Measurements from ENCODE around the gene MYLK.

Gene MYLK

DNA sequence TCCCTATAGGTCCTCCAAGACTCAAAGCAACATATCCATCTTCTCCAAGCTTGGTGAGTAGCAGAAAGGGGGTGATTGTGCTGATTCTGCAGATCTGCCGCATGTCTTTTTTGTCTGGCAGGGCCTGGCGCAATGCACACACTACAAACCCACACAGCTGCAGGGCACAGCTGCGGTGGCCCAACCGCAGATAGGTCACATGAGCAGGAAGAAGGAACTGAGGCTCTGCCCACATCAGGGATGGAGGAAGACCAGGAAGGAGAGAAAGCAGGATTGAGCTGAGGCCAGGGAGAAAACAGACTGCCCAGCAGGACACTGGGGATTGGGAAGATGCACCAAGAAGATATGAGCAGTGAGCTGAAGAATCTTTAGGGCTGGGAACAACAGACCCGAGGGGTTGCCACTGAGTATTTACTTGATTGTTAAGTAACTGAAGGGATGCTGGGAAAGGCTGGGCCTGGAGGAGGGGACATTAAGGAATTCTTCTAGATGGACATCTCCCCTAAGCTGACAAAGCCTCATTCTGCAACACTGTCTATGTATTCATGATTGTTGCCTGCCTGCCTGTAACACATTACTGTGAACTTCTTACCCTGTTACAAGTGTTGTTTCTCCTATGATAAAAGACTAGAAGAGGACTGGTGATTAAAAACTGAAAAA lies 126.7 kb downstream of the MYLK start:
- Histone ChIP-seq H3K4me3 (ENCODE audit: low read length in 2 of 2) (no peak overlapping the region), H2BK120ac (ENCODE audit: low read depth, low read length) (no peak overlapping the region), H4K8ac (ENCODE audit: low read depth, low read length) (no peak overlapping the region), H2AFZ (ENCODE audit: low read length) (peak overlapping the region; percentile 18), H3K14ac (ENCODE audit: low read length) (no peak overlapping the region), H3K18ac (ENCODE audit: low read length) (peak overlapping the region; percentile 25), H3K27me3 (ENCODE audit: control insufficient read depth in 3 of 3, insufficient read depth in 3 of 3, low read depth in 1 of 3, low read length in 3 of 3) (no peaks in the 10 kb centered on the region), H2BK12ac (ENCODE audit: low read length) (peak overlapping the region; percentile 14), H3K9ac (ENCODE audit: low read depth, low read length, poor library complexity) (no peak overlapping the region), H3K23ac (ENCODE audit: low read depth, low read length, poor library complexity) (no peak overlapping the region), H2AK5ac (ENCODE audit: low read depth, low read length) (no peak overlapping the region), H3K4me2 (ENCODE audit: insufficient read depth, low read length, poor library complexity, severe bottlenecking) (no peak overlapping the region), H3K79me1 (ENCODE audit: low read depth, low read length) (no peaks in the 10 kb centered on the region), H3K9me3 (replicated peaks in 1 of 2; ENCODE audit: control insufficient read depth in 2 of 2, insufficient read depth in 1 of 2, low read depth in 1 of 2, low read length in 2 of 2) (peaks cover 0 to 3% of the 10 kb centered on the region in 2 donors), H3K4ac (ENCODE audit: low read length) (no peak overlapping the region), H2BK15ac (ENCODE audit: low read length) (no peak overlapping the region), H3K4me1 (ENCODE audit: control insufficient read depth in 2 of 2, insufficient read depth in 1 of 2, low read depth in 1 of 2, low read length in 2 of 2) (peaks cover 20 to 24% of the 10 kb centered on the region in 2 donors), H3K27ac (replicated peaks; ENCODE audit: low read length) (no peak overlapping the region), H4K91ac (ENCODE audit: low read depth, low read length, poor library complexity) (no peak overlapping the region), H3K36me3 (replicated peaks in 1 of 2; ENCODE audit: control insufficient read depth in 2 of 2, insufficient read depth in 2 of 2, low read length in 2 of 2) (peaks cover 0 to under 1% of the 10 kb centered on the region in 2 donors), H2BK5ac (ENCODE audit: low read length) (no peak overlapping the region)
- DNase-seq (ENCODE audit: low spot score), result no peak
- WGBS, 2 donors (ENCODE audit: extremely low coverage in 2 of 2, insufficient read length in 2 of 2, insufficient replicate concordance in 1 of 2), result no CpG with 5 or more reads among the region's 5 CpGs

DNA sequence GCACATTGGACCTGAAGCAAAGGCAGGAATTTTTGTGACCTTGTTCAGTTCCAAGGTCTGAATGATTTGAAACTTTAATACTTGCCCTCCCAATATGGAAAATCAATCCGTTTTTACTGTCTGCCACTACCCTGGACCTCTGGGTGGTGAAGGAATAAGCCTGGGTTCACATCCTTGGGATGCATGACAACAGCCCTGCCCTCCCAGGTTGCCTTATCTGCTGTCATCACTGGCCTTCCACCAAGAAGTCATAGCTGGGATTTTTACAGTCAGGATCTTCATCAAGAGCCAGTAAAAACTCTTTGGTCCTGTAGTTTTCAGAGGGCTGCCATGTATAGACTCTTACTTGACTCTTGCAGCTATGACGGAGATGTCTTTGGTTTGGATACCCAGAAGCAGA lies 128.6 kb downstream of the MYLK start:
- H2BK15ac ChIP-seq (ENCODE audit: low read length), result no peak overlapping the region
- H3K79me1 ChIP-seq (ENCODE audit: low read depth, low read length), result no peaks in the 10 kb centered on the region
- H2BK12ac ChIP-seq (ENCODE audit: low read length), result no peak overlapping the region
- no peaks in the 10 kb centered on the region for H3K27me3 ChIP-seq (ENCODE audit: control insufficient read depth in 3 of 3, insufficient read depth in 3 of 3, low read depth in 1 of 3, low read length in 3 of 3)
- H3K4ac ChIP-seq (ENCODE audit: low read length), result no peak overlapping the region
- peaks cover 0 to 3% of the 10 kb centered on the region in 2 donors for H3K9me3 ChIP-seq (replicated peaks in 1 of 2; ENCODE audit: control insufficient read depth in 2 of 2, insufficient read depth in 1 of 2, low read depth in 1 of 2, low read length in 2 of 2)
- H3K27ac ChIP-seq (replicated peaks; ENCODE audit: low read length), result no peak overlapping the region
- peaks cover 22 to 26% of the 10 kb centered on the region in 2 donors for H3K4me1 ChIP-seq (ENCODE audit: control insufficient read depth in 2 of 2, insufficient read depth in 1 of 2, low read depth in 1 of 2, low read length in 2 of 2)
- H2AFZ ChIP-seq (ENCODE audit: low read length), result no peak overlapping the region
- H4K91ac ChIP-seq (ENCODE audit: low read depth, low read length, poor library complexity), result no peak overlapping the region
- no peak overlapping the region for H2BK120ac ChIP-seq (ENCODE audit: low read depth, low read length)
- DNase-seq (ENCODE audit: low spot score), result no peak
- H3K36me3 ChIP-seq (replicated peaks in 1 of 2; ENCODE audit: control insufficient read depth in 2 of 2, insufficient read depth in 2 of 2, low read length in 2 of 2), result peaks cover 6 to 10% of the 10 kb centered on the region in 2 donors
- H2AK5ac ChIP-seq (ENCODE audit: low read depth, low read length), result no peak overlapping the region
- no peak overlapping the region for H3K18ac ChIP-seq (ENCODE audit: low read length)
- H3K4me3 ChIP-seq (ENCODE audit: low read length in 2 of 2), result no peak overlapping the region
- no peak overlapping the region for H3K9ac ChIP-seq (ENCODE audit: low read depth, low read length, poor library complexity)
- no peak overlapping the region for H4K8ac ChIP-seq (ENCODE audit: low read depth, low read length)
- no peak overlapping the region for H2BK5ac ChIP-seq (ENCODE audit: low read length)
- no peak overlapping the region for H3K23ac ChIP-seq (ENCODE audit: low read depth, low read length, poor library complexity)
- H3K4me2 ChIP-seq (ENCODE audit: insufficient read depth, low read length, poor library complexity, severe bottlenecking), result no peak overlapping the region
- H3K14ac ChIP-seq (ENCODE audit: low read length), result no peak overlapping the region
- no CpG with 5 or more reads among the region's 2 CpGs for WGBS, 2 donors (ENCODE audit: extremely low coverage in 2 of 2, insufficient read length in 2 of 2, insufficient replicate concordance in 1 of 2)

DNA sequence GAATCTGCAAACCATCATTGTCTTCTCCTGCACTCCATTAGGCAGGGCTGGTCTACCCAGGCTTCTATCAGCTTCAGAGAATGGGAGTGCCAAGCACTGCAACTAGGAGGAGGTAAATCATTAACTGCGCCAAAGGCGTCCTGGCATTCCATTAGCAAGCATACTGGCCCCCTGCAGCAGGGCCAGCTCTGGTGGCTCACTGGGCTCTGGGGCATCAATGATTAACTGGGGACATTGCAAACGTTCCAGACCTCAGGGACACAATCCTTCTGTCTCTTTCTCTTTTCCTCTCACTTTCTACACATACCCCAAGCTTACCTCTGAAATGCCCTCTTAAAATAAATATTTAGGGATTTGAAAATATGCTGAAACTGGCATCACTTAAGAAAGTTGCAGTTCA lies 129.0 kb downstream of the MYLK start:
- WGBS, 2 donors (ENCODE audit: extremely low coverage in 2 of 2, insufficient read length in 2 of 2, insufficient replicate concordance in 1 of 2), result no CpG with 5 or more reads among the region's 3 CpGs
- no peak overlapping the region for H3K4me3 ChIP-seq (ENCODE audit: low read length in 2 of 2)
- DNase-seq (ENCODE audit: low spot score), result no peak

DNA sequence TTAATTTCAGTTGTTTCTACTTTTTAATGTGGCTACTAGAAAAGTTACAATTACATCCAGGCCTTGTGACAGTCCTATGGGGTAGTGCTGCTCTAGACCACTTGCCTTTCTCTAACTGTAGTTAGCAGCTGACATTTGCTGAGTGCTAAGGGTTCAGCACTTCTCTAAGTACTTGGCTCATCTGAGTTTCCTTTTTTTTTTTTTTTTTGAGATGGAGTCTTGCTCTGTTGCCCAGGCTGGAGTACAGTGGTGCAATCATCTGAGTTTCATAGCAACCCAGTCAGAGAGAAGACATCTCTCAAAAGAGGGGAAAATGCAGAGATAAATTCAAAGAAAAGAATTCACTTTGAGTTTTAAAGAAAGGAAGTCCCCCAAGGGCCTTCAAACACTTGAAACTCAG lies 130.8 kb downstream of the MYLK start:
- Histone ChIP-seq H3K9me3 (replicated peaks in 1 of 2; ENCODE audit: control insufficient read depth in 2 of 2, insufficient read depth in 1 of 2, low read depth in 1 of 2, low read length in 2 of 2) (peaks cover 0 to under 1% of the 10 kb centered on the region in 2 donors), H3K23ac (ENCODE audit: low read depth, low read length, poor library complexity) (no peak overlapping the region), H2AK5ac (ENCODE audit: low read depth, low read length) (no peak overlapping the region), H3K4ac (ENCODE audit: low read length) (no peak overlapping the region), H4K8ac (ENCODE audit: low read depth, low read length) (no peak overlapping the region), H3K9ac (ENCODE audit: low read depth, low read length, poor library complexity) (no peak overlapping the region), H2BK15ac (ENCODE audit: low read length) (no peak overlapping the region), H4K91ac (ENCODE audit: low read depth, low read length, poor library complexity) (no peak overlapping the region), H3K79me1 (ENCODE audit: low read depth, low read length) (no peaks in the 10 kb centered on the region), H3K27ac (replicated peaks; ENCODE audit: low read length) (no peak overlapping the region), H2BK5ac (ENCODE audit: low read length) (no peak overlapping the region), H2BK120ac (ENCODE audit: low read depth, low read length) (no peak overlapping the region), H3K4me3 (ENCODE audit: low read length in 2 of 2) (no peak overlapping the region), H3K4me1 (ENCODE audit: control insufficient read depth in 2 of 2, insufficient read depth in 1 of 2, low read depth in 1 of 2, low read length in 2 of 2) (peaks cover 13 to 14% of the 10 kb centered on the region in 2 donors), H3K27me3 (ENCODE audit: control insufficient read depth in 3 of 3, insufficient read depth in 3 of 3, low read depth in 1 of 3, low read length in 3 of 3) (no peaks in the 10 kb centered on the region), H3K14ac (ENCODE audit: low read length) (no peak overlapping the region), H2BK12ac (ENCODE audit: low read length) (no peak overlapping the region), H3K36me3 (replicated peaks in 1 of 2; ENCODE audit: control insufficient read depth in 2 of 2, insufficient read depth in 2 of 2, low read length in 2 of 2) (peaks cover 6 to 11% of the 10 kb centered on the region in 2 donors), H3K18ac (ENCODE audit: low read length) (no peak overlapping the region), H3K4me2 (ENCODE audit: insufficient read depth, low read length, poor library complexity, severe bottlenecking) (no peak overlapping the region), H2AFZ (ENCODE audit: low read length) (no peak overlapping the region)
- no peak for DNase-seq (ENCODE audit: low spot score)

More for the DNA sequence above, 129.0 kb downstream of the MYLK start:
- Histone ChIP-seq H2AK5ac (ENCODE audit: low read depth, low read length) (no peak overlapping the region), H3K27me3 (ENCODE audit: control insufficient read depth in 3 of 3, insufficient read depth in 3 of 3, low read depth in 1 of 3, low read length in 3 of 3) (no peaks in the 10 kb centered on the region), H2BK120ac (ENCODE audit: low read depth, low read length) (no peak overlapping the region), H4K91ac (ENCODE audit: low read depth, low read length, poor library complexity) (no peak overlapping the region), H3K79me1 (ENCODE audit: low read depth, low read length) (no peaks in the 10 kb centered on the region), H3K4me1 (ENCODE audit: control insufficient read depth in 2 of 2, insufficient read depth in 1 of 2, low read depth in 1 of 2, low read length in 2 of 2) (peaks cover 22 to 26% of the 10 kb centered on the region in 2 donors), H3K14ac (ENCODE audit: low read length) (no peak overlapping the region), H3K9ac (ENCODE audit: low read depth, low read length, poor library complexity) (no peak overlapping the region), H3K4ac (ENCODE audit: low read length) (no peak overlapping the region), H3K4me2 (ENCODE audit: insufficient read depth, low read length, poor library complexity, severe bottlenecking) (no peak overlapping the region), H2BK12ac (ENCODE audit: low read length) (no peak overlapping the region), H2AFZ (ENCODE audit: low read length) (no peak overlapping the region), H4K8ac (ENCODE audit: low read depth, low read length) (no peak overlapping the region), H2BK5ac (ENCODE audit: low read length) (no peak overlapping the region), H3K27ac (replicated peaks; ENCODE audit: low read length) (no peak overlapping the region), H3K23ac (ENCODE audit: low read depth, low read length, poor library complexity) (no peak overlapping the region), H3K36me3 (replicated peaks in 1 of 2; ENCODE audit: control insufficient read depth in 2 of 2, insufficient read depth in 2 of 2, low read length in 2 of 2) (peaks cover 6 to 10% of the 10 kb centered on the region in 2 donors), H3K9me3 (replicated peaks in 1 of 2; ENCODE audit: control insufficient read depth in 2 of 2, insufficient read depth in 1 of 2, low read depth in 1 of 2, low read length in 2 of 2) (peaks cover 0 to 3% of the 10 kb centered on the region in 2 donors), H3K18ac (ENCODE audit: low read length) (no peak overlapping the region), H2BK15ac (ENCODE audit: low read length) (no peak overlapping the region)

Data from neuronal stem cell (in vitro differentiated cells).